ENCODE results near the gene MSTN.
"Not testable (repeated sequence)": the region's sequence is repeated elsewhere in the genome, so short reads cannot be mapped to it uniquely, and the experiment has no call there.

Gene MSTN

DNA sequence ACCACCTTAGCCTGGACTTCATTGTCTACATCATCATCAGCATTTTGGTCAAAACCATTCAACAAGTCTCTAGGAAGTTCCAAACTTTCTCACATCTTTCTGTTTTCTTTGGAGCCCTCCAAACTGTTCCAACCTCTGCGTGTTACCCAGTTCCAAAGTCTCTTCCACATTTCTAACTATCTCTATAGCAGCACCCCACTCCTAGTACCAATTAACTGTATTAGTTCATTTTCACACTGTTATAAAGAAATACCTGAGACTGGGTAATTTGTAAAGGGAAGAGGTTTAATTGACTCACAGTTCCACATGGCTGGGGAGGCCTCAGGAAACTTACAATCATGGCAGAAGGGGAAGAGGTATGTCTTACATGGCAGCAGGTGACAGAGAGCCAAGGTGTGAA lies 46.6 kb downstream of the MSTN start:
- H3K4me3 ChIP-seq (ENCODE audit: low read length); H3K27ac ChIP-seq (ENCODE audit: low read depth, low read length); H3K27me3 ChIP-seq (ENCODE audit: control insufficient read depth, insufficient read depth, low read length): not testable (repeated sequence)

More for the DNA sequence above, 46.6 kb downstream of the MSTN start:
- H3K36me3 ChIP-seq (ENCODE audit: control insufficient read depth, insufficient read depth, low read length); H3K4me1 ChIP-seq (ENCODE audit: control insufficient read depth, insufficient read depth, low read length); H3K9ac ChIP-seq (ENCODE audit: low read length): not testable (repeated sequence)

Measured in rectal smooth muscle tissue (tissue), 1 donor.